AG10803 (cell line): ENCODE measurements around the gene EXT2.

Source experiments
- DNase-seq: peaks from one replicate; pipeline ENCODE4 v3.0.0; 2010; ENCODE audit warnings: low read depth
- H3K4me3 ChIP-seq: 2 replicates; pipeline ENCODE4 v1.5.1; 2011; ENCODE audit warnings: mild to moderate bottlenecking, low read length, control low read depth
- CTCF ChIP-seq: conservative IDR thresholded peaks from 2 replicates; pipeline ENCODE4 v1.5.1; 2011; ENCODE audit warnings: mild to moderate bottlenecking, low read length, control low read depth, inconsistent platforms

EXT2 gene

DNA sequence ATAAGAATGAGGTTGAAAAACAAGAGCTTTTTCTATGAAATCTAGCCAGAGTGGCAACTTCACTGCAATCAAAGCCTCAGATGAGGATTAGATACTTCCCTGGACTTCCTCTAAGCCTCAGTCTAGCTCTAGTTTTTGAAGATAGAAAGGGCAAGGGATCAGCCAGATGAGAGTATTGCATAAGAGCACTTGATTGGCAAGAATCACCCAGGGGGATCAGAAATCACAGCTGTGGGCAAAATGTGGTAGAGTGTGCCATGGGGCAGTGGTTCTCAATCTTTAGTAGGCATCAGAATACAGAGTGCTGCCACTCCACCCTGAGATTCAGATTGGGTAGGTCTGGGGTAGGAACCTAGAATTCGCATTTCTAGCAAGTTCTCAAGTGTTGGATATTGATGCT is 82.4 kb downstream of the EXT2 start:
- no peak for TF ChIP-seq CTCF
- H3K4me3 ChIP-seq, result no peak overlapping the region
- DNase-seq, result no peak

GRCh38 chr11:44178381-44178780 is 82.9 kb downstream of the EXT2 start:
- DNase-seq, result peak; percentile 77
- H3K4me3 ChIP-seq, result no peak overlapping the region
- peak; percentile 39 for TF ChIP-seq CTCF

DNA sequence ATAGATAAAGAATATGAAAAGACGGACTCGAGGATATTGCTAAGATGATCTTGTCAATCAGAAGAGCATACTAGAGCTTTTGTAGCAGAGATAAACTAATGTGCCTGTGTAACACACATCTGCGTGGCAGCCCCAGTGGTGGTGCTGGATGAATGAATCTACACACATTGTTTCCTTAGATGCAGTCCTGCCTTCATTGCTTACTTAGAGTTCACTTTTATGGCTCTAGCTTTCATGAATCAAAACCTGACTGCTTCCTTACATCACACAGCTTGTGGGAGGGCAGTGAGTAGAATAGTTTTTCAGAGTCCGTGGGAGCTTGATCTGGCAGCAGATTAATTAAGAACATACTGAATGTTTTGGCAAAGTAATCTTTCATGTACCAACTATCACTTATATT is 83.7 kb downstream of the EXT2 start:
- no peak for TF ChIP-seq CTCF
- H3K4me3 ChIP-seq, result no peak overlapping the region
- peak; percentile 75 for DNase-seq

GRCh38 chr11:44180107-44180506 is 84.6 kb downstream of the EXT2 start:
- H3K4me3 ChIP-seq, result no peak overlapping the region
- TF ChIP-seq CTCF, result no peak
- DNase-seq, result no peak

- TF ChIP-seq CTCF, result no peak
- DNase-seq, result no peak
- H3K4me3 ChIP-seq, result no peak overlapping the region
Measured at GRCh38 chr11:44185522-44185921, 90.0 kb downstream of the EXT2 start.

DNA sequence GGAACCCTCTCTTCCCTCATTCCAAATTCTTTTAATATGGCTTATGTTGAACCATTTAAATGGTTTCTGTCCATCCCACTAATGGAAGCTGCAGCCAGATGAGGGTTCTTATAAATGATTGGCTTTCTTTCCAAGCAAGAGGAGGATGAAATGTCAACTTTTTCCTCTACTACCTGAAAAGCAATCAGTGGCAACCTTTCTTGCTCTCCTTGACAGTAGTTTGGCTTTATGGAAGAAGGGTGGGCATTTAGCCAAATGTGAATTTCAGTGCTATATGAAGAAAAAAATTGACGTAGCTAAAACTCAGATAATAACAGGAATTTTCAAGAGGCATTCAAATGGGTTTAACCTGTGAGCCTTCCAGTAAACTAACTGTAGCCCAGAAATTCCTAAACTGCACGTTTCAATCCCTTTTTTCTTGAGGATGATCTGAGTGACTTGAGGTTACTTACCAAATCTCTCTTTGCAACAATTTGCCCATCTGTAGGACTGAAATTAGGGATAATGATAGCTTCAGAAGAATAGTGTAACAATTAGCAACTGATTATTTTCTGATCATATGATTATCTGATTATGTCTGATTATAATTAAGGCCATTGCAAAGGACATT is 90.9 kb downstream of the EXT2 start:
- no peak overlapping the region for H3K4me3 ChIP-seq
- no peak for TF ChIP-seq CTCF
- no peak for DNase-seq

- TF ChIP-seq CTCF, result no peak
- no peak for DNase-seq
- no peak overlapping the region for H3K4me3 ChIP-seq
Measured at GRCh38 chr11:44188643-44189042, 93.2 kb downstream of the EXT2 start.
